ENCODE results near the gene STAM2.
"Not testable (repeated sequence)": the region's sequence is repeated elsewhere in the genome, so short reads cannot be mapped to it uniquely, and the experiment has no call there.

Gene STAM2

GRCh38 chr2:152093464-152093863 lies 82.1 kb downstream of the STAM2 start:
- no peak overlapping the region for H3K4me3 ChIP-seq (ENCODE audit: low read depth, low read length)
- in situ Hi-C loops (cut with HindIII; ENCODE audit: low sequenced_read_pairs), result no loop called here
- no peak for DNase-seq (ENCODE audit: low read depth, low spot score)
- TF ChIP-seq CTCF (IDR thresholded peaks at IDR 0.05; ENCODE audit: low read depth, low read length), result no peak

GRCh38 chr2:152092095-152092494 lies 83.5 kb downstream of the STAM2 start:
- no peak overlapping the region for H3K4me3 ChIP-seq (ENCODE audit: low read depth, low read length)
- no peak for TF ChIP-seq CTCF (IDR thresholded peaks at IDR 0.05; ENCODE audit: low read depth, low read length)
- in situ Hi-C loops (cut with HindIII; ENCODE audit: low sequenced_read_pairs), result no loop called here
- DNase-seq (ENCODE audit: low read depth, low spot score), result no peak

- DNase-seq (ENCODE audit: low read depth, low spot score); H3K4me3 ChIP-seq (ENCODE audit: low read depth, low read length); in situ Hi-C loops (cut with HindIII; ENCODE audit: low sequenced_read_pairs): not testable (repeated sequence)
Observed at GRCh38 chr2:152090726-152091125, 84.8 kb downstream of the STAM2 start.

GRCh38 chr2:152089238-152089637 lies 86.3 kb downstream of the STAM2 start:
- in situ Hi-C loops (cut with HindIII; ENCODE audit: low sequenced_read_pairs), result no loop called here
- DNase-seq (ENCODE audit: low read depth, low spot score), result no peak
- no peak for TF ChIP-seq CTCF (IDR thresholded peaks at IDR 0.05; ENCODE audit: low read depth, low read length)

GRCh38 chr2:152088006-152088405 lies 87.6 kb downstream of the STAM2 start:
- in situ Hi-C loops (cut with HindIII; ENCODE audit: low sequenced_read_pairs), result no loop called here
- no peak overlapping the region for H3K4me3 ChIP-seq (ENCODE audit: low read depth, low read length)
- DNase-seq (ENCODE audit: low read depth, low spot score), result no peak
- no peak for TF ChIP-seq CTCF (IDR thresholded peaks at IDR 0.05; ENCODE audit: low read depth, low read length)

More at GRCh38 chr2:152089238-152089637, 86.3 kb downstream of the STAM2 start:
- H3K4me3 ChIP-seq (ENCODE audit: low read depth, low read length), result no peak overlapping the region

- in situ Hi-C loops (cut with HindIII; ENCODE audit: low sequenced_read_pairs), result no loop called here
- DNase-seq (ENCODE audit: low read depth, low spot score), result no peak
- no peak for TF ChIP-seq CTCF (IDR thresholded peaks at IDR 0.05; ENCODE audit: low read depth, low read length)
- no peak overlapping the region for H3K4me3 ChIP-seq (ENCODE audit: low read depth, low read length)
Observed at GRCh38 chr2:152086231-152086630, 89.3 kb downstream of the STAM2 start.

GRCh38 chr2:152084076-152084475 lies 91.5 kb downstream of the STAM2 start:
- DNase-seq (ENCODE audit: low read depth, low spot score), result no peak
- H3K4me3 ChIP-seq (ENCODE audit: low read depth, low read length), result no peak overlapping the region
- in situ Hi-C loops (cut with HindIII; ENCODE audit: low sequenced_read_pairs), result no loop called here
- no peak for TF ChIP-seq CTCF (IDR thresholded peaks at IDR 0.05; ENCODE audit: low read depth, low read length)

Measured in astrocyte of the spinal cord (primary cell).